Hepatocyte (in vitro differentiated cells): ENCODE data around the gene ZNF620. TPM values are rescaled to one million over a fixed set of nuclear protein-coding genes. Genes with fewer than 3 reads are reported as not detected.
A peak's percentile ranks its signal among the peaks of the same experiment; 100 is the strongest.

ENCODE experiments used
- DNase-seq: peaks from one replicate; pipeline ENCODE4 v3.0.0-alpha.2; 2016; ENCODE audit warnings: low spot score
- H2AFZ ChIP-seq: fragments of 200-600 bp; sonication (generic); 2 replicates; pipeline ENCODE4 v1.6.0; 2016; ENCODE audit warnings: antibody characterized with exemption, mild to moderate bottlenecking
- H3K27ac ChIP-seq: fragments of 200-600 bp; sonication (generic); 2 replicates; pipeline ENCODE4 v1.5.1; 2016; ENCODE audit warnings: mild to moderate bottlenecking
- H3K27me3 ChIP-seq: fragments of 200-600 bp; sonication (generic); 2 replicates; pipeline ENCODE4 v1.6.1; 2016
- H3K36me3 ChIP-seq: fragments of 200-600 bp; sonication (generic); replicated peaks from 2 replicates; pipeline ENCODE4 v1.5.1; 2016; ENCODE audit warnings: low read depth; ENCODE audit not compliant: insufficient read depth
- H3K4me1 ChIP-seq: fragments of 200-600 bp; sonication (generic); 2 replicates; pipeline ENCODE4 v1.5.1; 2016; ENCODE audit warnings: mild to moderate bottlenecking, moderate library complexity; ENCODE audit not compliant: insufficient read depth
- H3K4me2 ChIP-seq: fragments of 200-600 bp; sonication (generic); 2 replicates; pipeline ENCODE4 v1.6.0; 2016
- H3K4me3 ChIP-seq: fragments of 200-600 bp; sonication (generic); 2 replicates; pipeline ENCODE4 v1.5.1; 2016; ENCODE audit warnings: mild to moderate bottlenecking
- H3K79me2 ChIP-seq: fragments of 200-600 bp; sonication (generic); 2 replicates; pipeline ENCODE4 v1.6.0; 2017; ENCODE audit warnings: mild to moderate bottlenecking
- H3K9me2 ChIP-seq: fragments of 200-600 bp; sonication (generic); replicated peaks from 2 replicates; pipeline ENCODE4 v1.6.0; 2017; ENCODE audit warnings: mild to moderate bottlenecking; ENCODE audit not compliant: insufficient read depth
- H3K9me3 ChIP-seq: fragments of 200-600 bp; sonication (generic); 2 replicates; pipeline ENCODE4 v1.5.1; 2016; ENCODE audit warnings: low read depth, mild to moderate bottlenecking
- H4K20me1 ChIP-seq: fragments of 200-600 bp; sonication (generic); 2 replicates; pipeline ENCODE4 v1.6.0; 2016; ENCODE audit warnings: mild to moderate bottlenecking; ENCODE audit not compliant: insufficient read depth, poor library complexity, severe bottlenecking
- EZH2 ChIP-seq: fragments of 200-600 bp; sonication (generic); IDR thresholded peaks from 2 replicates; pipeline ENCODE4 v1.6.1; 2016; ENCODE audit warnings: antibody characterized with exemption, mild to moderate bottlenecking, borderline replicate concordance
- EZH2phosphoT487 ChIP-seq: fragments of 200-600 bp; sonication (generic); IDR thresholded peaks from one replicate; pipeline ENCODE4 v1.6.1; 2018; ENCODE audit warnings: antibody characterized with exemption, mild to moderate bottlenecking, low read depth, moderate library complexity; ENCODE audit not compliant: unreplicated experiment, severe bottlenecking
- WGBS: methylation state at CpG from one replicate; pipeline ENCODE4 v1.1.6; 2016; ENCODE audit warnings: low lambda C conversion rate; ENCODE audit errors: missing lambda C conversion rate; 5-methylcytosine and 5-hydroxymethylcytosine counted together
- polyA plus RNA-seq: library from polyadenylated mRNA; unstranded; fragments of >200 nt; fragmentation: Nextera tagmentation; extraction: Ambion mirVana; gene quantifications from 2 replicates; pipeline ENCODE4 v1.2.1, GENCODE V29; 2016
- total RNA-seq: library from RNA; depleted of rRNA; stranded (reverse); fragments of >200 nt; gene quantifications from 2 replicates; pipeline ENCODE4 v1.2.3, GENCODE V29; 2014
- TF ChIP-seq, protein P1 (sequence below): fragments of 200-600 bp; sonication (generic); IDR thresholded peaks from 2 replicates; pipeline ENCODE4 v1.5.1; 2016; ENCODE audit warnings: antibody characterized with exemption, mild to moderate bottlenecking; ENCODE audit not compliant: poor library complexity

Gene ZNF620
- total and polyA plus RNA-seq, 2 experiments from 2014 or later = 3.0 to 4.4 TPM

DNA sequence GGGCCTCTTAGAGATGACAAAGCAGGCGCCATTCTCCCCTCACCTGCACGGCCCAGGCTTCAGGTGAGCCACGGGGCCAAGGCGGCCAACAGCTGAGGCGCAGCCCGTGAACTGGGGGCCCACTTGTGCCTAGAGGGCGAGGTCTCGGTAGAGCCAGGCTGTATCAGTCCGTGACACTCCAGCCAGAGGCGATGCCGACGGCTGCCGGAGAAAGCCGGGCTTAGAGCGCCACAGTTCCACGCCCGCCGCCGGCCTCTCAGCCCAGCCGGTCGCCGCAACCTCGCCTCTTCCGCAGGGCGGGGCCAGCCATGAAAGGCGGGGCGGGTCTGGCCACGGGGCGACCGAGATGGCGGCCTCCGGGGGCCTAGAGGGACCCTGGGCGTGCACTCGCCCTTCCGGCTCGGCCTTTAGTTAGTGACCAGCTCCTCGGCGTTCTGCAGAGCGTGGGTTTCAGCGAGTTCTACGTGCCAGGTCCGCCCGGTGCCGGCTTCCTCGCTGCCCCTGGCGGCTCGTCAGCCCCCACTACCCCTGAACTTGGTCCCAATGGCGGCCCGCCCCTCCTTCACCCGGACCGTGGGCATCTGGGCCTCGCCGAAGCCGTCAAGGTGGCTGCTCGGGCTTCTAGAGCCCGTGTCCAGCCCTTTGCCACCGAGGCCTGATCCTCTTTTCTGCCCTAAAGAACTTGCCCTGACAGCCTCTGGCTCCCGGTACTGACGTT lies 18.9 kb downstream of the ZNF620 start, which contains the start of gene ZNF621:
Gene ZNF621 (plus strand): TSS at position 393 of the 718 bp plus-strand sequence. CDS start 881 bp downstream, outside the sequence.
- Histone ChIP-seq H3K27me3 (no peaks in the 10 kb centered on the region), H2AFZ (peak within 1 kb of the TSS; percentile 96), H3K36me3 (no peaks in the 10 kb centered on the region), H3K9me3 (no peaks in the 10 kb centered on the region), H3K27ac (peak within 1 kb of the TSS; percentile 96), H3K79me2 (peaks cover 32% of the 10 kb centered on the region), H3K4me3 (peak within 1 kb of the TSS; percentile 64), H4K20me1 (no peaks in the 10 kb centered on the region), H3K9me2 (no peaks in the 10 kb centered on the region), H3K4me2 (peak within 1 kb of the TSS; percentile 87), H3K4me1 (peaks cover 4% of the 10 kb centered on the region)
- DNase-seq = peak; percentile 95
- TF ChIP-seq, protein P1, sequence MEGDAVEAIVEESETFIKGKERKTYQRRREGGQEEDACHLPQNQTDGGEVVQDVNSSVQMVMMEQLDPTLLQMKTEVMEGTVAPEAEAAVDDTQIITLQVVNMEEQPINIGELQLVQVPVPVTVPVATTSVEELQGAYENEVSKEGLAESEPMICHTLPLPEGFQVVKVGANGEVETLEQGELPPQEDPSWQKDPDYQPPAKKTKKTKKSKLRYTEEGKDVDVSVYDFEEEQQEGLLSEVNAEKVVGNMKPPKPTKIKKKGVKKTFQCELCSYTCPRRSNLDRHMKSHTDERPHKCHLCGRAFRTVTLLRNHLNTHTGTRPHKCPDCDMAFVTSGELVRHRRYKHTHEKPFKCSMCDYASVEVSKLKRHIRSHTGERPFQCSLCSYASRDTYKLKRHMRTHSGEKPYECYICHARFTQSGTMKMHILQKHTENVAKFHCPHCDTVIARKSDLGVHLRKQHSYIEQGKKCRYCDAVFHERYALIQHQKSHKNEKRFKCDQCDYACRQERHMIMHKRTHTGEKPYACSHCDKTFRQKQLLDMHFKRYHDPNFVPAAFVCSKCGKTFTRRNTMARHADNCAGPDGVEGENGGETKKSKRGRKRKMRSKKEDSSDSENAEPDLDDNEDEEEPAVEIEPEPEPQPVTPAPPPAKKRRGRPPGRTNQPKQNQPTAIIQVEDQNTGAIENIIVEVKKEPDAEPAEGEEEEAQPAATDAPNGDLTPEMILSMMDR = no peak
- WGBS = under 1% methylated on average over 40 of the region's 59 CpGs

GRCh38 chr3:40528426-40528825 lies 22.6 kb downstream of the ZNF620 start:
- no peak overlapping the region for H3K4me3 ChIP-seq
- H3K4me1 ChIP-seq = peaks cover 4% of the 10 kb centered on the region
- no peak overlapping the region for H3K4me2 ChIP-seq
- H3K27ac ChIP-seq = no peak overlapping the region
- TF ChIP-seq EZH2phosphoT487 = no peak
- TF ChIP-seq, protein P1 = no peak
- no peak for TF ChIP-seq EZH2
- DNase-seq = no peak
- H2AFZ ChIP-seq = no peak overlapping the region
- H3K36me3 ChIP-seq = peaks cover 9% of the 10 kb centered on the region
- WGBS = 99% methylated on average over 3 of the region's 3 CpGs
- H3K27me3 ChIP-seq = no peaks in the 10 kb centered on the region
- no peaks in the 10 kb centered on the region for H4K20me1 ChIP-seq
- H3K79me2 ChIP-seq = peaks cover 32% of the 10 kb centered on the region
- H3K9me3 ChIP-seq = no peaks in the 10 kb centered on the region
- H3K9me2 ChIP-seq = no peaks in the 10 kb centered on the region

DNA sequence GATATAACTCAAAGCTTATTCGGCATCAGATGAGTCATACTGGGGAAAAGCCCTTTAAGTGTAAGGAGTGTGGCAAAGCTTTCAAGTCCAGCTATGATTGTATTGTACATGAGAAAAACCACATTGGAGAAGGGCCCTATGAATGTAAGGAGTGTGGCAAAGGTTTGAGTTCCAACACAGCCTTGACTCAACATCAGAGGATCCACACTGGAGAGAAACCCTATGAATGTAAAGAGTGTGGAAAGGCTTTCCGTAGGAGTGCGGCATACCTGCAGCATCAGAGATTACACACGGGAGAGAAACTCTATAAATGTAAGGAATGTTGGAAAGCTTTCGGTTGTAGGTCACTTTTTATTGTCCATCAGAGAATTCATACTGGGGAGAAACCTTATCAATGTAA lies 26.4 kb downstream of the ZNF620 start:
- no peaks in the 10 kb centered on the region for H4K20me1 ChIP-seq
- TF ChIP-seq, protein P1 = no peak
- TF ChIP-seq EZH2 = no peak
- TF ChIP-seq EZH2phosphoT487 = no peak
- WGBS = 98% methylated on average over 5 of the region's 5 CpGs
- no peak overlapping the region for H3K27ac ChIP-seq
- H3K36me3 ChIP-seq = peaks cover 9% of the 10 kb centered on the region
- H3K27me3 ChIP-seq = no peaks in the 10 kb centered on the region
- H3K4me3 ChIP-seq = no peak overlapping the region
- H3K4me1 ChIP-seq = no peaks in the 10 kb centered on the region
- no peaks in the 10 kb centered on the region for H3K9me2 ChIP-seq
- peaks cover 12% of the 10 kb centered on the region for H3K79me2 ChIP-seq
- H2AFZ ChIP-seq = no peak overlapping the region
- no peak for DNase-seq
- H3K4me2 ChIP-seq = no peak overlapping the region
- H3K9me3 ChIP-seq = no peaks in the 10 kb centered on the region
